NCI-H748 (cell line): ENCODE data around the gene IGFBP4.

Experiments
- DNase-seq: peaks from one replicate; lab custom pipeline; 2025; ENCODE audit not compliant: unreplicated experiment; lab: John Stamatoyannopoulos, UW

Gene IGFBP4

DNA sequence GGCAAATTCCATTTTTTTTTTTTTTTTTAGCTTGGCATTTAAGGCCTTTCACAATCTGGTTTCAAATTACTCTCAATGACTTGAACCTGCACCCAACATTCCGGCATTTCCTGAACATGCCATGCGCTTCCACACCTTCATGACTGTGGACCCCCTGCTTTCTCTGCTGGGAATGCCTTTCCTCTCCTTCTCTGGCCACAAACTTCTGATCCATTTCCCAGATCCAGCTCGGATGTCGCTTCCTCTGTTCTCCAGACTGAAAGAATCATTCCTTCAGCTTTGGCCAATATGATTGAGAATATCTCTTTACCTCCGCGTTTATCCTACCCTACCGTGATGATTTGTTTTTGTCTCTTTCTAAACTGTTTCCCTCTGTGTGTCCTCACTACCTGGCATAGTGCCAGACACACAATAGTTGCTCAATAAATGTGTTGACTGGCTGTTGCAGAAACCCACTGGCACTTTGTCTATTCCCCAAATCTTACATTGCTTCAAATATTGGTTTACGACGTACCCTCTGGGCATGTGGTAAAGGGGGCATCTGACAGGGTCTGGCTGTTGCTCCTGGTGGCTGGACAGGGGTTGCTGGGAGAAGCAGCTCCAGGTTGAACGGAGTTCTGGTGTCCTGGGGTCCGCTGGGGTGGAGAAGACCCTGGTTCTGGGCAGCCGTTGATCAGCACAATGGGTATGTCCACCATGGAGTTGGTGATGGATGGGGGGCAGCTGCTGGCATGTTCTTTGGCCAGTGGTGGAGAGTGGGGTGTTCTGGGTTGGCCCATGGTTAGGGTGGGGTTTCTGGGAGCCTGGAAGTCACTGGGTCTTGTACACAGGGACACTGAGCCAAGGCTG is 43.5 kb downstream of the IGFBP4 start:
- DNase-seq: no peak

DNA sequence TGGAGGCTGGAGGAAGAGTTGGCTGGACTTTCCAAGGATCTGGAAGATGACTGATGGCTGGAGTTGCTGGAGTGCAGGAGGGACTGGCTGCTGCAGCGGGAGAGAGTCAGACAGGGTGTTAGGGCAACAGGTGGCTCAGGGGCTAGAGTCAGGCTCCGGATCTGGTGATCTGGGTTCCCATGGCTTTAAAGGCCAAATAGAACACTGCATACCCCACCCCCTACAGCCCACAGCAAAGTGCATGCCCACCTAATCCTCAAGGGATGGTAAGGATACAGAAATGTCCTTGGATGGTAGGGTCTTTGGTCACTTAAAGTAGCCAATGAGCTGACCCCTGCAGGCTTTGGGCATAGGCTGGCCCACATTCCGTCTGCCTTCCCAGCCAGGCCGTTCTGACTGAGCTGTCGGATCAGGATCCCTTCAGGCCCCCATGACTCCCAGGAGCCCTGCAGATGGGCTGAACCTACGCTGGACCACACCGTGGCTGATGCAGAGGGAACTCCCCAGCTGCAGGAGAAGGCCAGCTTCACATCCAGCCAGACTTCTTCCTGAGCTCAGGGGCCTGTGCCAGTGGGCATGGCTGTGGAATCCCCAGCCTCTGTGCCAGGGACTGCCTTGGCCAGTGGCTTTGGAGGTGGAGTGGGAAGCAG is 44.2 kb downstream of the IGFBP4 start:
- no peak for DNase-seq

DNA sequence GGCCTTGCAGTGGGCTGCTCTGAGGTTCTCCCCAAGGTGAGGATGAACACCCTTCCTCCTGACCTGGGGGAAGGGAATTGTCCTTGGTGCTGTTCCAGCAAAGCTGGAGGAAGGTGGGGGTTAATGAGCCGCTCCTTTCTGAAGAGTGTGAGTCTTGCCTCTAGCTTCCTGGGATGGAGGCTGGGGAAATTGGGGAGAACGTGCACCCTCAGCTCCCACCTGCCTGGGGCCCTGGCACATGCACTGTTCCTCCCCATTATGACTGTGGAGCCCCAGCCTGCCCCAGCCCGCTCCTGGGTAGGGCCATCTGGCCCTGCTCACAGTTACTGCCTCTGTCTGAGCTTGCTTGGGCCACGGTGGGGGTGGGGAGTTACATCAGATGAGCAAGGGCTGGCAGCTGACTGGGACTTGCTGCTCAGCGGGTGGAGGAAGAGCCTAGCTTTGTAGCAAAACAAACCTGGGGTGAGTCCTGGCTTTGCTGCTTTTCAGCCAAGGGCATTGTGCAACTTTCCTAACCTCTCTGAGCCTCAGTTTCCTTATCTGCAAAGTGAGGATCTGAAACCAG is 47.1 kb downstream of the IGFBP4 start:
- no peak for DNase-seq

DNA sequence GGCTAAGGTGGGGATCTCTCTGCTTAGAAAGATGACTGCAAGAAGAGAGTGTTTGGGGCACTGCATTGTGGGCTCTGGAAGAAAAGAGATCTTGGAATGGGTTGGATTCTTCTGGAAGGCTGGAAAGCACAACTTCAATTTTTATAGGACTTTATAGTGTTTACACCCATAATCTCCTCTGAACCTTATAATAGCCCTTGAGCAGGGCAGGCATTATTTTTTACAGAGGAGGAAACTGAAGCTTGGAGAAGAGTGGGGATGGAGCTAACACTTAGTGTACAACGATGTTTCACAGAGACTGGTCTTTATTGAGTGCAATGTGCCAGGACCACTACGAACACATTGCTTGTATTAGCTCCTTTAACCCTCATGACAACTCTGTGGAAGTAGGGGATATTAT is 47.7 kb downstream of the IGFBP4 start:
- DNase-seq: no peak

DNA sequence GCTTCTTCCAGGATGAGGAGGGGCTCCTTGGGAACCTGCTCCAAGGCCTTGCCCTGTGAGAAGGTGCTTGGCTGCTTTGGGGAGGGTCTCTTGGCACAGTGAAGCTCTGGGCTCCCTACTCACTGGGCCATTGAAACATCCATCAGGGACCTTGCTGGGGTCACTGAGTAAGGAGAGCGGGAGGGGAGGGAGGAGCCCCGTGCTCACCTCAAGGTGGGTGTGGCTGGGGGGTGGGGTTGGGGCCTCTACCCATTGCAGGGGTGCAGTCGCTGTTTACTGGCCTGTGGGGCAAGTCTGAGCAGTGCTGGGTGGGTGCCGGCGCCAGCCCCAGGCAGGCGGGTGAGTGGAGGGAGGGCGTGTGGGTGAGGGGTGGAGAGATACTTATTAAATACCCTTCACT is 48.2 kb downstream of the IGFBP4 start:
- no peak for DNase-seq

DNA sequence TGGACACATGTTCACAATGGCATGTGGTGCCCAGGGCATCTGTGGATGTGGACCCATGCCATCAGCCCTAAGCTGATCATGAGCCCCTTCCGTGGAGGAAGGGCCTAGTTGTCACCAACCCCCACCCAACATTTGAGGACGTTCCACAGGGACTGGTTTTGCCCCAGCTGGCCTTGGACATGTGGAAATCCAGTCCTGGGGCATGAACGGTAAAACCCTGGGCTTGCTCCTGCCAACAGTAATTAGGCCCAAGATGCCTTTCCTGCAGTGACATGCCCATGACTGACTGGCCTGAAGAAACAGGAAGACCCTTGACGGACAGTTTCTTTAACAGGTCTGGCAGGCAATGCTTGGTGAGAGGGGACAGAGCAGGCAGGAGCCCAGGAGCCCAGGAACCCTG is 50.4 kb downstream of the IGFBP4 start:
- no peak for DNase-seq

DNA sequence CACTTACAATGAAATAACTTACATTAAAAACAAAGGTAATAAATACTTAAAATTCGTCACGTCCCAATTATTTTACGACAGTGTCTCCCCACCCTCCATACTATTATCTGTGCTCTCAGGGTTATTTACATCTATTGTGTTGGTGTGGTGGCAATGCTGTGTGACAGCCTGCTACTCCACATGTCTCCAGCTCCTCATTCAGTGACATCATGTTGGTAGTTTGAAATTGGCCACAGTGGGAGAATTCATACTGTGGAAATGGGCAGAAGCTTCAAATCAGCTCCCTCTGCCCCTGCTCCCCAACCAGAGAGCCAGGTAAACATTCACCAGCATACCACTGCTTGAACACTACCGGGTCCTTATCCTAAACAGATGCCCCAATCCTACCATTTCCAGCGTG is 51.9 kb downstream of the IGFBP4 start:
- no peak for DNase-seq

DNA sequence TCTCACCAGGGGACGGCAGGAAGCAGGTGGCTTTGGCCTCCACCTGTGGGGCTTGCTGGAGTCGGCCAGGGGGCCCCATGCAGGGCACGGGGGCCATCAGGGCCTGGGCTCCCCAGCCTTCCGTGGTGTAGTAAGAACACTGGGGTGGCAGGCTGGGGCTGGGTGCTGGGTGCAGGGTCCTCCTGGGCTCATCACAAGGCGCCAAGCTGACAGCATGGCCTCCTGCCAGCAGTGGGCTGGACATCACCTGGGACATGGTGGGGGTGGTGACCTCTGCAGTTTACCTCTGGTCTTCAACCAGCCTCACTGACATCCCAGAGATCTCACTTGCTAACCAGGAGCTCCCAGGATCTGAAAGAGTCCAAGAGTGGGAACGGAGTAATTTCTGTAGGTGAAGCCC is 52.9 kb downstream of the IGFBP4 start:
- no peak for DNase-seq

DNA sequence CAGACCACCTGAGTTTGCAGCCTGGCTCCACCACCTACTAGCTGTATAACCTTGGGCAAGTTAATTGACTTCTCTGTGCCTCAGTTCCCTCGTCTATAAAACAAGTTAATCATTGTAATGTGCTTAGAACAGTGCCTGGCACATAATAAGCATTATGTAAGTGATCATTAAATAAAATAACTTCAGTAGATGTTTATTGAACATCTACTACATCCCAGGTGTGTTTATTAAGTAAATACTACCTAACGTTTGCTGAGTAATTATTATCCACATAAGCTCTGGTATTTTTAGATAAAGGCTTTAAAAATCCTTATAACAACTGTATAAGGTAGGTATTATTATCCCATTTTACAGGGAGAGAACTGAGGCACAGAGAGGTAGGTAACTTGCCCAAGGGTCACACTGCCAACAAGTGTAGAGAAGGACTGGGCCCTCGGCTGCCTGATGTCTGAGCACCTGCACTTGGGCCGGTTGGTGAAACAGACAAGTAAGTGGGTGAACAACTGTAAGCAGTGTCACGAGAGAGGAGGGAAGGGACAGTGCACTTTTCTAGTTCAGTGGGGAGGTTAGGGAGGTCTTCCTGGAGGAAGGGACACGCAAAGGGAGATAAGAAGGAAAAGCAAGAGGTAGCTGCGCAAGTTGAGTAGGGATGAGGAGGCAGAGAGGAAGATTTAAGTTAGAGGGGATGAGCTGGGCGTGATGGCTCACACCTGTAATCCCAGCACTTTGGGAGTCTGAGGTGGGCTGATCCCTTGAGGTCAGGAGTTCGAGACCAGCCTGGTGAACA is 53.6 kb downstream of the IGFBP4 start:
- DNase-seq: no peak

DNA sequence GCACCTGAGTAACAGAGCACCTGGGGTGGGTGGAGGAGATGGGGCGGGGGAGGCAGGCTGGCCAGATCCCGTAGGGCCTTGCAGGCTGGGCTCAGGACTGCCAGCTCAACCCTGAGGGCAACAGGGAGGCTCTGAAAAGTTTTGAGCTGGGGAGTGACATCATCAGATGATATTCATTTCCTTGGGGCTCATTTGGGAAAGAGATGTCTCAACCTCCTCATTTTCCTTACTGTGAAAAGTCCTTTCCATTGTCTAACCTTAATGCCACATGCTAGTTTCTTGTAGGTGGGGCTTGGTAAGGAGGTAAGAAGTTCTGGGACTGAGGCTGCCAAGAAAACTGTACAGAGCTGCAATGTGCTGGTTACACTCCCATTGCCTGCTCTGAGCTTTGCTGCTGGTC is 54.4 kb downstream of the IGFBP4 start:
- DNase-seq: no peak

DNA sequence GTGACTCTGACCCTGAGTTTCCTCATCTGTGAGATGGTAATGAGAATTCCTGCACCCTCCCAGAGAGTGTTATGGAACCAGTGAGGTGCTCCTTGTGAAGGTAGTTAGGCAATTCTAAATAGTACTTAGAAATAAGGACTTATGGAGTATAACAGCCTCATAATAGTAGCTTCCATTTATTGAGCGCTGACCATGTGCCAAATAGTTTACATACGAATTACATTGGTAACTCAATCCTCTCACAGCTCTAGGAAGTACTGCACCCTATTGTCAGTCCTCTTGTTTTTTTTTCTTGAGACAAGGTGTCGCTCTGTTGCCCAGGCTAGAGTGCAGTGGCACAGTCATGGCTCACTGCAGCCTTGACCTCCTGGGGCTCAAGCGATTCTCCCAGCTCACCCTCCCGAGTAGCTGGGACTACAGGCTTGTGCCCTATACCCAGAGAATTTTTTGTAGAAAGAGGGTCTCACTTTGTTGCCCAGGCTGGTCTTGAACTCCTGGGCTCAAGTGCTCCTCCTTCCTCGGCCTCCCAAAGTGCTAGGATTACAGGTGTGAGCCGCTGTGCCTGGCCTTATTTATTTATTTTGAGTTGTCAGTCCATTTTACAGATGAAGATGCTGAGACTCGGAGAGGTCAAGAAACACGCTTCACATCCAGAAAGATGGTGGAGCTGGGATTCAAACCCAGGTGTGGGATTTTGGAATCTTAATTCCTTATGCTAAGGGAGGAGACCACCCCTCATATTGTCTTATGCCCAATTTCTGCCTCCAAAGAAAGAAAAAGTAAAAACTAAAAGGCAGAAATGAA is 55.2 kb downstream of the IGFBP4 start:
- DNase-seq: no peak

DNA sequence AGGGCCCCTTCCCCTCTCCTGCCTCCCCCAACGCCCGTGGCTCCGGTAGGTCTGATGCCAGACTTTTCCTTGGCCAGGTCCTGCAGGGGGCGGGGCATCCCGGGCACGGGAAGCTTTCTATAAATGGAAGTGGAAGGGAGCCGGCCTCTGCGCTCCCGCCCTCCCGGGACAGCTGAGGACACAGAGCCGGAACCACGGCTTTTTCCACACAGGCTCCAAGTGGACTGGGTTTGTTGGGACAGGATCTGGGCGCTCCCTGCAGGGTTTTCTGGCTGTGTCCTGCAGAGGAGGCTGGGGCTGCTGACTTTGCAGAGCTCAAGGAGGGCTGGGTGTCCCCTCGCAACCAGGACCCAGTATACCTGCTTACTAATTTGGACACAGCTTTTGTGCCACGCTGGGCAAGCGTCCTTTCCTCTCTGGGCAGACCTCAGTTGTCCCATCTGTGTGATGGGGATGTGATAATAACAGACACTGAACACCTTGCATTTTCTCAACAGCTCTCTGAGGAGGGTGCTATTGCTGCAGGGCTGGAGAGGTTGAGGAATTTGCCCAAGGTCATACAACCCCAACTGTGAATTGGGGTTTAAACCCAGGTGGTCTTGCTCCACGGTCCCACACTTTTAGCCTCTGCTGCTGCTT is 56.4 kb downstream of the IGFBP4 start:
- peak; percentile 40 for DNase-seq

DNA sequence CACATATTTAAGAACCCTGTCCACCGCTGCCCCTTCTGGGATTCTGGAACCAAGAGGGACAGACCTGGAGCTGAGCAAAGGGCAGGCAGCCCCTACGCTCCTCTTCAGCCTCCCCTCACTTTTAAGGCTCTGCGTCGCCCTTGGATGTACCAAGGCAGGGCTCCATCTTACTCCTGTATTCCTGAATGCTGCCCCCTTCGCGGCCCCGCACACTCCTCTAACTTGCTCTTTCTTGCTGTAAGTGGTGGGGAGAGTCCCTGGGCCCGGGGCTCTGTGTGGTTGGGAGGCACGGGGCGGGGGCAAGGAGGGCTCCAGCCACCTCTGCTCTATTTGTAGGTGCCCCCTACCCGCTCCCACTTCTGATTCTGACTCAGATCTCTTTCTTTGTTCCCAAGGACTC is 56.9 kb downstream of the IGFBP4 start:
- no peak for DNase-seq

DNA sequence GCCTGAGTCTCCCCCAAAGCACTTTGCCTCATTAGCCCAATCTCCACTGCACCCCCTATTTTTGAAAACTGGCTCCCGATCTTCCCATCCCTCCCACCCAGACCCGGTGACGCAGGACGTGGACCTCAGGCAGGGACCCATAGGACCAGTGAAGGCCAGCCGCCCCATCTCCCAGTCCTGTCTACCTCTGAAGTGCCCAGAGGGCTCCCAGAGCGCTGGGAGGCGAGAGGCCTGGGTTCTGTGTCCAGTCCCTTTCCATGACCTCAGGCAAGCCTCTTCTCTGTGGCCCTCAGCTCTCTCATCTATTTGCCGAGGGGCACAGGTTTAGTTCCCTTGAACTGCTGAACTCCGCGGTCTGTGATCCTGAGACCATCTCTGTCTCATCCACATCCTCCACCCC is 57.5 kb downstream of the IGFBP4 start:
- no peak for DNase-seq

DNA sequence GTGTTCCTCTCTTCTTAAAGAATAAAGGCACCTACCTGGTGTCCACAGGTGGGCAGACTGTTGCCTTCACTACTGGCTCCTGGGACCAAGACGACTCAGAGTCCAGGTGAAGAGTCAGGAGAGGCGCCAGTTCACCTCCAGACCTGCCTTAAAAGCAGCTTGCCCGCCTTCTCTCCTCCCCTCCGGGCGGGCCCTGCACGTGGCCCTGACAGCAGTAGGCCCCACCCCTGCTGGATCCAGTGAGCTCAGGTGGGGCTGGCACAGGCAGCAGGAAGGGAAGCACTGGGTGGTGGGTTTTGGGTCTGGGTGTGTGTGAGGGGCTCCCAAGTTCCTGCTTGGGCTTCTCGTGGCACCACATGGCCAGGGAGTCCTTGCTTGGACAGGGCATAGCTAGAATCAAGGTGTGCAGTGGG is 58.3 kb downstream of the IGFBP4 start, which contains the start of gene TNS4:
TNS4 (minus strand) TSS at position 125 of the 413 bp plus-strand sequence. CDS start 5,198 bp downstream, outside the sequence.
- DNase-seq: no peak

DNA sequence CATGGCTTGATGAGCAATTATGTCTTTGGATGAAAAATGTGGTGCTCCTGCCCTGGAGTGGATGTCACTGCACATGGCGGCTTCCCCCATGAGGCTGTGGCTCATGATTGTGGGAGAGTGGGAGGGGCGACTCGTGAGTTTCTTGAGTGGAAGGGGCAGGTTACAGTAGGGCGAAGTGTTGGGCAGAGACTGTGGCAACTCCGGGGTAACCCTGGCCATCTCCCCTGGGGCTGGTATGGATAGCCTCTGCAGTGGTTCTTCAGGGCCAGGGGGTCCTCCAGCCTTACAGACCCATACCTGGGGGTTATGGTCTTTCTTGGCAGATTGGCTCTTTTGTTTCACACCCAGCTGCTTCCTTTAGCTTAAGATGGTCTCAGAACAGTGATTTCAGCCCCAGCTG is 59.5 kb downstream of the IGFBP4 start:
- DNase-seq: no peak

DNA sequence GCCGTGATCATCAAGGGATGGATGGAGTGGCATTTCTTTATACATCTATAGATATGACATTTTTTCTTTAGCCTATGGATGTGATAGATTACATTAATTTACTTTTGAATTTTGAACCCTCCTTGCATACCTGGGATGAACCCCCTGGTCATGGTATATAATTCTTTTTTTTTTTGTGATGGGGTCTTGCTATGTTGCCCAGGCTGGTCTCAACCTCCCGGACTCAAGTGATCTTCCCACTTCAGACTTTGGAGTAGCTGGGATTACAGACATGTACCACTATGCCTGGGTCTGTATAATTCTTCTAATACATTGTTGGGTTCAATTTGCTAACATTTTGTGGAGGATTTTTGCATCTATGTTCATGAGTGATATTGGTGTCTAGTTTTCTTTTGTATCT is 59.9 kb downstream of the IGFBP4 start:
- DNase-seq: no peak

DNA sequence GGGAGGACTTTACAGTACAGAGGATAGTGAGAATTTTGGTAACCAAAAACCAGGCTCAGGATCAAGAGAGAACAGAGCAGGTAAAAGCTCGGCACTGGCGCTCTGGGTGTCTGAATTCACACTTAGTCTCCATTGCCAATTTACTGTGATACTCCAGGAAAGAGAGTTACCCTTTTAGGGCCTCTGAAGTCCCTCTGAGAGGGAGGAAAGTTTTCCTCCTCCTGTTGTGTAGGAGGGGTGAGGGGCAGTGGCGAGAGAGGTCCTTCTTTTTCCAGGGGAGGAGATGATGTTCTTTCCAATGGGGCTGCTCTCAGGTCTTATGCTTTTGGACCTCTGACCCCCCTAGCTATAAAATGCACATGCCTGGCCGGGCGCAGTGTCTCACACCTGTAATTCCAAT is 63.5 kb downstream of the IGFBP4 start:
- DNase-seq: no peak
